GM21390 (cell line): ENCODE data around the gene DNAH10.

ENCODE experiments used
- ATAC-seq: cut with Tn5 transposase; IDR thresholded peaks from one replicate; pipeline ENCODE4 v1.9.1; 2021; ENCODE audit not compliant: unreplicated experiment

DNAH10 gene

DNA sequence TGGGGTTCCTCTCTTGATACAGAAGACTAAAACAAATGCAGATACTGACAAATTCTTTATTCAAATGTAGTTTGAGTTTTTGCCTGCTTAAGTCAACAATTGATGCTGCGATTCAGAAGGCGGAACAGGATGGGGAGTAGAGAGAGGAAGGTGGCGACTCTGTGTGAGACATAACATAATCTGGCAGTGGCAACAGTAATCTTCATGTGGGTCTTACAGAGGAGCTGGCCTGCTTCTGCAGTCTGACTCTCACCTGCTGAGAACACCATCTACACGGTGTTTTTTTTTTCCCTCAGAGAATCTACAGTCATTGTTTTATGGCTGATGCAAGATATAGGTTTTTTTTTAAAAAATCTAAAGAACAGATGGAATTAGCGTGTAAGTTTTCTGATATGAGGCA is 200.4 kb downstream of the DNAH10 start:
- ATAC-seq, result no peak

DNA sequence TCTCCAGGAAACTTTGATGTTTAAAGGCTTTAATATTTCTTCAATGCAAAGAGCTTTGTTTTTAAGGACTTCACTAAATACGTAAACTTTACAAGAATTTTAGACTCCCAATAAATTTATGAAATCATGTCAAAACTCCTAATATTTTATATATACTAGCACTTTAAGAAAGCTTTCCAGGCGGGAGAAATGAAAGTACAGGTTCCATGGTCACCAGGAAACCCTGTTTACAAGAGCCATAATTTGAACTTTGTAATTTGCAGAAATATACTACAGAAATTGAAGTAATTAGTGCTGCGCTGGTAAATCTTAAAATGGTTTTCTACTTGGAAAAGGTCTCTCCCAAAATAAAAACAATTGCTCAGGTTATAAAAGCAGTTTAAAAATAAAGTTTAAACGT is 201.7 kb downstream of the DNAH10 start:
- no peak for ATAC-seq

DNA sequence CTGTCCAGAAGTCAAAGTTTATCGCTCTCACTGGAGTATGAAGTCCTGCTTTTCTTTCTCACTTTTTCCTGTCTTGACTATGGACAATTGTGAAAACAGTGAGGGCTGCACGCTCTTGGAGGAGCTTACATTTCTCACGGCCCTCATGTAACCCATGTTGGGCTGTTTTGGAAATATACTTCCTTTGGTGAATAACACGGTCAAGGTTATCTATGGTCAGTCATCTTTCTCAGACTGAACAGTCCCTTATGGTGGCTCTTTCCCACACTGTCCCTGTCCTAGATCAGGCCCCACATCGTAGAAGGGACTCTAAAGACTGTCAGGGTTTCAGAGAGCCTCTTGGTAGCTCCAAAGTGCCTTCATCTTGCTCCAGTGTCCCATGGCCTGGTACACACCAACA is 203.3 kb downstream of the DNAH10 start:
- ATAC-seq, result no peak

DNA sequence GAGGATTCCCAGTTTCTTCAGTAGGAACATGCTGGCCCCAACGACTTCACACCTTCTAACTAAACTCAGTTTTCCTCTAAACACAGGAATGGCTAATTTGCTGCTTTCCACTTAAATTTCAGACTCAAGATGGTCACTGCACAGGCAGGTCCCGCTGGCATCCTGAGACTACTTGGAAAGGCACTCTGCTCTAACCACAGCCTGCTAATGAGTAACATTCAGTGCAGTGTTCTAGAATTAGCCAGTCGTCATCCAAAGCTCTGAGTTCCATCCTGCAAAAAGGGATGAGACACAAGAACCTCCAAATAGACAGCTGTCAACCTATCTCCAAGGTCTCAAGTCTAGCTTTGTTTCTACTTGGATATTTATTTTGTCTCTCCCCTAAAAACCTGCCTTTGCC is 204.5 kb downstream of the DNAH10 start:
- ATAC-seq, result no peak

DNA sequence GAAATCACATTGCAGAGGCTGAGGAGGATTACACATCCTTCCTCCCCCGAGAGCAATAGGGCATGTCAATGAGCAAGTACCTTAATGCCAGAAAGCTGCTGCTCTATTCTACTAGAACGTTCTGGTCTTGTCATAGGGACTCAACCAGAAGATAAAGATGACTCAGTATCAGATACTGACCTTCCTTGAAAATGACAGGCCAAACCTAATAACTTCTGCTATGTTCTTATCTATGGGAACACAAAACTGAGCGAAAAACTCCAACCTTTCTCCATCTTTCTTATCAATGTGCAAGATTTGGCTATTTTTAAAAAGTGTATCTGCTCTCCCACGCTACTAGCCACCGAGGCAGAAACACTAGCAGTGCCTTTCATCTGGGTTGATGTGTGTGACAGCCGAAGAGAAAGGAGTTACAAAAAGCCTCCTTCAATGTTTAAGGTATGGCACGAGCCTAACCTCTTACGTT is 205.1 kb downstream of the DNAH10 start:
- ATAC-seq, result no peak

DNA sequence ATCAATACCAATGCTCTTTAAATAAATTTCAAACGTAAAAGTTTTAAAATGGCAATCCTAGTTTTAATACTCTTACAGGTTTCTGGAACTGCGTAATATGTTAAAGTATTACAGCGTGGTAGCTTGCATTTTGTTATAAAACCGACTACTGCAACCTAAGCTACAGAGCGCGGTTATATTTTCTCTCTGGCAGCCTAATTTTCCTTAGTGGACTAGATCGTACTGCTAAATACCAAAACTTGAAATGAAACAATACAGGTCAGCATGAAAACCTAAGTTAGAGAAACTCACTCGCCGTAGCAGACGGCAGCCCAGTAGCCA is 209.3 kb downstream of the DNAH10 start:
- no peak for ATAC-seq

DNA sequence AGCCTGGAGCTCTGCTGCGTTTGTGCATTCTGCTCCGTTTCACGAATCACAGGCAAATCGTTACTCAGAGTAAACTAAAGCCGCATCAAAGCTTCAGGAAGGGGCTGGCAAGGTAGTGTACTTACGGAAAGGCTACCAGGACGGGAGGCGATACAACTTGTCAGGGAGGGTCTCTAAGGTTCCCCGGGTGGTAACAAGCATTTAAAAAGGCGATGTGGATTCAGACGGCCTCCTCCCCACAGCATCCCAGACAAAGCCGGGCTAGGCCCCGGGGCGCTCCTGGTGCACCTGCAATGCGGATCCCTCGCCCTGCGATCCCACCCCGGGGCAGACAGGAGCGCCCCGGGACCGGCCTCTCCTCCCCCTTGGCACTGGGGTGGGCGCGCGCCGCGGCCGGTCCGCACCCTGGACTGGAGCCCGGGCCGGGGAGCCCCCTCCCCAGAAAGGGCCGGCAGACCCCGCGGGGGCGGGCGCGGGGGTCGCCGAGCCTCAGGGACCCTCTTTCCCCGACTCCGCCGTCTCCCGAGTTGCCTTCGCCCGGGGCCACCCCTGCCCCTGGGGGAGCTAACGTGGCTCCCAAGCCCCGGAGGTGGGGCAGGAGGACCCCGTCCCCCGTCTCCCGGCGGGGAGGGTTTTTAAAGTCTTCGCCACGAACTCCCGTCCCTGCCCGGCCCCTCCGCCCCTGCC is 209.8 kb downstream of the DNAH10 start:
- peak; percentile 8 for ATAC-seq

DNA sequence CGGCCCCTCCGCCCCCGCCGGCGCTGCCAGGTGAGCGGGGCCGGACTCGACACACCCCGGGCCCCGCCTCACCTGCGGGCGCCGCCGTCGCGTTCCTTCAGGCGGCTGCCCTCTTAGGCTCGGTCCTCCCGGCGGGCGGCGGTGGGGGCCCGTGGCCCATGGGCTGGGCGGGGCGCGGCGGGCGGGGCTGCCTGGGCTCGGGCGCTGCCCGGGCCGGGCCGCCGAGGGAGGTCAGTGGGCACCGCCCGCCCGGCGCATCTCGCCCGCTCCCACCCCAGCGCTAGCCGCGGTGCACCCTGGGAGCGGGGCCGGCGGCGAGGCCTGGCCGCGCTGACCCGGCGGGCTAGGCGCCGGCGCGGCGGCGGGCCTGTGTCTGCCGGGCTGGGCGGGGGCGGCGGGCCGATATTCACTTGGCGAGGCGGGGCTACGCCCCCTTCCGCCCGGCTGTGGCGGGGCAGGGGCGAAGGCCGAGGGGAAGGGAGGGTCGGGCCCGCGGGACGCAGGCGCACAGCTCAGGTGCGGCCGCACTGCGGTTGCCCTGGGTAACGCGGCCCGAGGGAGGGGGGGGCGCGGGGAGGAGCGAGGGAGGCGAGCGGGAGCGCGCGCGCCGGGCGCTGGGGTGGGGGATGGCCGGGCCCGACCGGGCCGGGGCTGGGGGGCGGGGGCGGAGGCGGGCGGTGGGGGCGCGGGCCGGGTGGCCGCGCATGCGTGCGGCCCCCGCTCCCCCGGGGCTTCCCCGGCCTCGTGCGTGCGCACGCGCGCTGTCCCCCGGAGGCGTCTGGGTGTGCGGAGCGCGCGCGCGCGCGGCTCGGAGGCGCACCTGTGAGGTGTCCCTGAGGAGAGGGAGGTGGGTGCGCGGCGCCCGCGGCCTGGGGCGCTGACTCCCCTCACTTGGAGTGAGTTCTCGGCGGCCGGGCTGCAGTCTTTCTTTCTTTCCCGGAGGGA is 210.6 kb downstream of the DNAH10 start, which contains the start of the genes CCDC92 and ZNF664:
TSS of gene CCDC92 (minus strand) at position 375 of the 945 bp plus-strand sequence. CDS start 28,526 bp downstream, outside the sequence.
TSS of gene ZNF664 (plus strand) at position 759 of the 945 bp plus-strand sequence. CDS start 38,930 bp downstream, outside the sequence.
- peak; percentile 75 for ATAC-seq

DNA sequence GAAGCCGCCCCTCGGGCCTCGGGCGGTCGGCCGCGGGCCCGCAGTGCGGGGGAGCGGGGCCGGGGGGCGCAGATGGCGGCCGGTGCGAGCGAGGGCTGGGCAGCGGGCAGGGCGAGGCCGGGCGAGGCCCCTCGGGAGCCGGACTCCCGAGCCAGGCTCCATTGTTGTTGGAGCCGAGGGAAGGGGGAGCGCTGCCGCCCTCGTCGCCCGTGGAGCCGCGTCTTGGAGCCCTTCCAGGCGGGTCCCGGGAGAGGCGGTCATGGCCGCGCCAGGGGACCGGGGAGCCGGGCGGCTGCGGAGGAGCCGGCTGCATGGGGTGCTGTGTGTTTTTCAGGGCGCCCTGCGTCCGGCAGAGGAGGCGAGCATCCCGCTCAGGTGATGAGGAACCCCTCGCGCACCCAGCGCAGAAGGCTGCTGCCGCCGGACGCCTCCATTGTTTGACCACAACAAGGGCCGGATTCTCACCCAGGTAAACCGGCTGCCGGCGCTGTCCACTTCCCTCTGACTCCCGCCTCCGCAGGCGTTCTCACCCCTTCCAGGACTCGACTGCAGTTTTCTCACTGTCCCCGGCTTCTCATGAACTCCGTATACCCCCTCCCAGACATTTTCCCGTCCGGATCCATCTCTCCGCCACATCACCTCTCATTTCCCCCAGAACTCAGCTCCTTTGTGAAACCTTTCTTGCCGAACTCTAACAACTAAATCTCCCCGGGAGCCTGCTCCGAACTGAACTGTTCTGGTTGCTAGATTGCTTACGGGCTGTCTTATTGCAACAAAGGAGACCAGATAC is 211.6 kb downstream of the DNAH10 start:
- peak; percentile 9 for ATAC-seq

DNA sequence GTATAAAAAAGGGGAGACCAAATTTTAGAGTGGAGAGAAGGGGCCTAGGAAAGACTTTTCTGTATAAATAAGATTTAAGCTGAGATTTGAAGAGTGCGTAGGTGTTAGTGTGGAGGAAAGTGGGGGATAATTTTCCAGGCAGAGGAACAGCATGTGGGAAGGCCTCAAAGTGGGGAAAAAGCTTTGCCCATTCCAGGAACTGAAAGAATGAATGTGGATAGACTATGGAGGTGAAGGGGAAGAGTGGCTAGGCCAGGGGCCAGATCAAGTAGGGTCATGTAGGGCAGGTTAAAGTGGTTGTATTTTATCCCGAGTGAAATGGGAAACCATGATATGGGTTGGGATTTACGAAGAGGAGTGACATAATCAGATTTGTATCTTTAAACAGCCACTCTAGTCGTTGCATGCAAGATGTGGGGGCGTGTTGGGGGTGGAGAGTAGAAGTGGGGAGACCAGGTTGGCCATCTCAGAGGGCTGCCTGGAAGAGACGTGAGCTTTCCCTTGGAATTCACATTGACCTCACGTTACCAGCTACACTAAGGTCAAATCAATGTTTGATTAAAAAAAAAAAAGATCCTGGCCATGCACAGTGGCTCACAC is 214.2 kb downstream of the DNAH10 start:
- no peak for ATAC-seq

DNA sequence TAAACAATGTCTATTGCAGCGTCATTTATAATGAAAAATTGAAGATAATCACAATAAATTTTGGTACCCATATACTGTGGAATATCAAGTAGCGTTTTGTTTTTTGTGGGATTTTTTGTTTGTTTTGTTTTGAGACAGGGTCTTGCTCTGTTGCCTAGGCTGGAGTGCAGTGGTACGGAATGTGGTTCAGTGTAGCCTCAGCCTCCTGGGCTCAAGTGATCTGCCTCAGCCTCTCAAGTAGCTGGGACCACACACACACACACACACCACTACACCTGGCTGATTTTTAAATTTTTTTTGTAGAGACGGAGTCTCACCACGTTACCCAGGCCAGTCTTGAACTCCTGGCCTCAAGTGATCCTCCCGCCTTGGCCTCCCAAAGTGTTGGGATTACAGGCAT is 217.5 kb downstream of the DNAH10 start:
- no peak for ATAC-seq

DNA sequence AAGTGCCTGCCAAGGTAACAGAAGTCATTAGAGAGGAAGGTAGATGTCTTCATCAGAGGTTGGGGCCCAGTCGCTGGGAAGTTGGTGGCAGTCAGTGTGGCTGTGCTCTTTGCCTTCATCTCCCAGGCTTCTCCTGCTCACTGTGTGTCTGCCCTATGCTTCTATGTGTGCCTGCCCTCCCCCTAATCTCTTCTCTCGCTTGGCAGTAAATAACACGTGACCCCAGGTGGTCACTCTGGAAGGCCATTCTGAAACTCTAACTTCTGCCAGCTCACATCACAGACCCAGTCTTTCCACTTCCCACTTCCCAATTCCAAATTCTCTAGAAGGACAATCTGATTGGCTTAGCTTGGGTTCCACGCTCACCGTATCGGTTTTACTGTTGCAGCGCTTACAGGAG is 220.2 kb downstream of the DNAH10 start:
- ATAC-seq, result no peak

DNA sequence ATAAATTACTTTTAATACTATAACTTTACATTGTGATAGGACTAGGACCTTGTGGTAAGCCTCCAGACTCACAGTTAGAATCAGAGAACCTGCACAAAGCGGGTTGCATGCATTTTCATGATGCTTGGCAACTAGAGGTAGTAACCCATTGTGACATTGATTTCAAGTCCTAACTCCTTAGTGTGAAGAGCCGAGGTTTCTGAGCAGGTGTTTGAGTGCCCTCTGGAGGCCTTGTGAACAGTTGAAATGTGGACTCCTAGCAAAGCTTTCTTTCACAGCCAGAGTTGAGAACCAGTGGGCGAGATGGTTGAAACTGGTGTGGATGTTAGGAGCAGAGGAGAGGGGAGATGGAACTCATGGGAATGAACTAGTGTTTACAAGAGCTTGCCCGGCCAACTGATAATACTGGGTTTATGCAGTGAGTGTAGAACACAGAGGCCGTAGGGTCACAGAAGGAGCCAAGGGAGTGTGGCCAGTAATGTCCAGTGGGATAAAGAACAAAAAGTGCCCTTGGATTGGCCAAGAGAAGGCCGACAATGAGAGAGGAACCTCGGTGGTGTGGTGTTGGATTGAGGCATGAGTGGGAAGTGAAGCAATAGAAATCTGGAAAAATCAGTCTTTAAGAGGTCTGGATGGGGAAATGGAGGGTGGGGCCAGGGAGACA is 221.9 kb downstream of the DNAH10 start:
- ATAC-seq, result no peak

DNA sequence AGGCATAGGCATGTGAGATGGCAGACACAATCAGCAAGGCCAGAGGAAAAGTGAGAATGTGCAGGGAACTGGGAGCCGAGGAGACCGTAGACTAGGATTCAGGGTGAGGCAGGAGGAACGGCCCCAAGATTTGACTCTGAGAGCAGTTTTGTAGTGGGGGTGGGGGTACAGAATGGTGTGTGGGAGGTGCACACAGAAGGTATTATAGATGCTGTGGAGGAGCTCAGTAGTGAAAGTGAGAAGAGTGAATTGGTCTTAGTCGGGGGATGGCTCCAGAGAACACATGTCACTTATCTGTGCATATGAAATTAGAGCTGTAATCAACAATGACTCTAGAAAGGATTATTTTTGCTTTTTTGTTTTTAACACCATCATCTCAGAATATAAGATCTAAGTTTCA is 222.8 kb downstream of the DNAH10 start:
- no peak for ATAC-seq
